HFF-Myc (cell line): Measurements from ENCODE around the gene CNNM1.
A peak's percentile ranks its signal among the peaks of the same experiment; 100 is the strongest.

Experiments used
- DNase-seq: peaks from one replicate; pipeline ENCODE4 v3.0.0-alpha.2; 2011; ENCODE audit warnings: low read depth; ENCODE audit errors: extremely low read depth
- H3K4me3 ChIP-seq: replicated peaks from 2 replicates; pipeline ENCODE4 v1.5.1; 2011; ENCODE audit warnings: low read depth, mild to moderate bottlenecking, control low read depth, low read length
- TF ChIP-seq, protein P1 (sequence below): IDR thresholded peaks from 2 replicates; pipeline ENCODE4 v1.5.1; 2012; ENCODE audit warnings: mild to moderate bottlenecking, low read depth, low read length, control low read depth; ENCODE audit errors: missing control alignments

Gene CNNM1

DNA sequence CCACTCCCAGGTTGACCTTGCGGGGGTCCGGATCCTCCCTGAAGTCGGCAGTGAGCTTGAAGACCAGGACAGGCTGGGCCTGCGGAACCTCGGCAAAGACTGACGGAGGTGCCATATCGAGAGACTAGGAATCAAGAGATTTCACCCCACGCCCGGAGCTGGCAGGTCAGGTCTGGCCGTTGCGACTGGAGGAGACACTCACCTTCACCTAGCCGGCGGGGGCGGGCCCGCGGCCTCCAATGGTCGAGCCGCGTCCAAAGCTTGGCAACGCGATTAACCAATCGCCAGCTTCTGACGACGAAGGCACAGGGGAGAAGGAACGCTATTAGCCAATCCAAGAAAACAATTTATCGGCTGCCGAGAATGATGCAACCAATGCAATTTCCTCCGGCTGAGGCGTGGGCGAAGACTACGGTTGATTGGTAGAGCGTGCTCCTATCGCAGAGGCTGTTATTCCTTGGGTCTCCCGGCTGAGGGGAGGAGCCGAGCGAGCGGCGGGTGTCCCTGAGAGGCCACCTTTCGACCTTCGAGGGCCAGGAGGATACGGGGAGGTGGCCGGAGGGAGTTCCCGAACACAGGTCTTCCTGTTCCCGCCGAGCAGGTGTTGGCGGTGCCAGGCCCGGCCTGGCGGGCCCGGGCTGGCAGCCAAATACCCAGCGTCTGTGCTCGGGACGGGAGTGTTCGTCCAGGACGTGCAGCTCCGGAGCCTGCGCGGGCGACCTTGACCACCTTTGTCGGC lies 101.5 kb downstream of the CNNM1 start, which contains the start of gene GOT1:
Gene GOT1 (minus strand): TSS at position 174 of the 739 bp plus-strand sequence. CDS start 59 bp downstream, at position 115.
- TF ChIP-seq, protein P1, sequence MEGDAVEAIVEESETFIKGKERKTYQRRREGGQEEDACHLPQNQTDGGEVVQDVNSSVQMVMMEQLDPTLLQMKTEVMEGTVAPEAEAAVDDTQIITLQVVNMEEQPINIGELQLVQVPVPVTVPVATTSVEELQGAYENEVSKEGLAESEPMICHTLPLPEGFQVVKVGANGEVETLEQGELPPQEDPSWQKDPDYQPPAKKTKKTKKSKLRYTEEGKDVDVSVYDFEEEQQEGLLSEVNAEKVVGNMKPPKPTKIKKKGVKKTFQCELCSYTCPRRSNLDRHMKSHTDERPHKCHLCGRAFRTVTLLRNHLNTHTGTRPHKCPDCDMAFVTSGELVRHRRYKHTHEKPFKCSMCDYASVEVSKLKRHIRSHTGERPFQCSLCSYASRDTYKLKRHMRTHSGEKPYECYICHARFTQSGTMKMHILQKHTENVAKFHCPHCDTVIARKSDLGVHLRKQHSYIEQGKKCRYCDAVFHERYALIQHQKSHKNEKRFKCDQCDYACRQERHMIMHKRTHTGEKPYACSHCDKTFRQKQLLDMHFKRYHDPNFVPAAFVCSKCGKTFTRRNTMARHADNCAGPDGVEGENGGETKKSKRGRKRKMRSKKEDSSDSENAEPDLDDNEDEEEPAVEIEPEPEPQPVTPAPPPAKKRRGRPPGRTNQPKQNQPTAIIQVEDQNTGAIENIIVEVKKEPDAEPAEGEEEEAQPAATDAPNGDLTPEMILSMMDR: no peak
- H3K4me3 ChIP-seq: peak within 1 kb of the TSS; percentile 97
- DNase-seq: peak; percentile 98

GRCh38 chr10:99431190-99431760 lies 102.1 kb downstream of the CNNM1 start:
- DNase-seq: no peak
- peak overlapping the region; percentile 97 for H3K4me3 ChIP-seq
- TF ChIP-seq, protein P1: no peak

DNA sequence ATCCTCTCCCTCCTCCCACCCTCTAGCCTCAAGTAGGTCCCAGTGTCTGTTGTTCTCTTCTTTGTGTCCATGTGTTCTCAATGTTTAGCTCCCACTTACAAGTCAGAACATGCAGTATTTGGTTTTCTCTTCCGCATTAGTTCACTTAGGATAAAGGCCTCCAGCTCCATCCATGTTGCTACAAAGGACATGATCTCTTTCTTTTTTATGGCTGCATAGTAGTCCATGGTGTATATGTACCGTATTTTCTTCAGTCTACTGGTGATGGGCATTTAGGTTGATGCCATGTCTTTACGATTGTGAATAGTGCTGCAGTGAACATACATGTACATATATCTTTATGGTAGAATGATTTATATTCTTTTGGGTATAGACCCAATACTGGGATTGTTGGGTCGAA lies 102.9 kb downstream of the CNNM1 start:
- DNase-seq: no peak
- peak overlapping the region; percentile 97 for H3K4me3 ChIP-seq
- TF ChIP-seq, protein P1: no peak

- TF ChIP-seq, protein P1: no peak
- DNase-seq: no peak
- H3K4me3 ChIP-seq: no peak overlapping the region
Observed at GRCh38 chr10:99432881-99433280, 103.7 kb downstream of the CNNM1 start.

DNA sequence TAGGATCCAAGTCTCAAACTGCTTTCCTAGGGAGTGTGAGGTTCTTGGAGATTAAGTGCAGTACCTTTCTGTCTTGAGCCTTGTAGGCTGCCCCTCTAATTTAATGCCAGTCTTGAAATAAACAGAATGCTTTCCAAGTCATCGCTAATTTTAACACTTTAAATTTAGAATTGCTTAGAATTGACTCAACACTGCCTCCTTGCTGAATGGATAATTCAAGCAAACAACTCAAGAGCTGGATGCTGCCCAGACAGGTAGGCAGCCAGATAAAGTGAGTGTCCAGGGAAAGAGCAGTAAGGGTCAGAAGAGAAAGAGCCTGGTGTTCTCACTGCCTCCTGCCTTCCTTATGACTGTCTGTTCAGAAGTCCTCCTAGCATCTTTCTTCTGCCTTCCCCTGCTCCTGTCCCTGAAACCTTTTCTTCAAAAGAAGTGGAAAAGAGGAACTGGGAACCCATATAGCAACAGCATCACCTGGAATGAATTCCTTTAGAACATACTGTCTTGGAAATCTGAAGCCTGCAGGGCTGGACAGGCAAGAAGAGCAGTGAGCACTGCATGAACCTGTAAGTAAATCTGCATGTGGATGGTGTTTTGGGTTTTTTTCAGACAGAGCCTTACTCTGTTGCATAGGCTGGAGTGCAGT lies 104.3 kb downstream of the CNNM1 start:
- H3K4me3 ChIP-seq: no peak overlapping the region
- DNase-seq: no peak
- TF ChIP-seq, protein P1: peak; percentile 11

GRCh38 chr10:99435986-99436638 lies 107.0 kb downstream of the CNNM1 start:
- no peak for DNase-seq
- TF ChIP-seq, protein P1: peak; percentile 27

More at GRCh38 chr10:99435986-99436638, 107.0 kb downstream of the CNNM1 start:
- H3K4me3 ChIP-seq: no peak overlapping the region
